Stimulated activated CD4-positive, alpha-beta T cell treated with anti-CD3 and anti-CD28 coated beads, Interleukin-4, amount 100 ng/mL, for 24 hours (primary cell): ENCODE results near the gene BRSK2.
A peak's percentile ranks its signal among the peaks of the same experiment; 100 is the strongest.
"Not testable (repeated sequence)": the region's sequence is repeated elsewhere in the genome, so short reads cannot be mapped to it uniquely, and the experiment has no call there.

Experiments
- DNase-seq: peaks from one replicate; pipeline ENCODE4 v3.0.0-alpha.2; 2020

Gene BRSK2

GRCh38 chr11:1397862-1398527 lies 8.3 kb downstream of the BRSK2 start:
- no peak for DNase-seq

- no peak for DNase-seq
These were observed 8.9 kb downstream of the BRSK2 start for GRCh38 chr11:1398528-1399235.

GRCh38 chr11:1399386-1400316 lies 9.9 kb downstream of the BRSK2 start:
- DNase-seq, result no peak

GRCh38 chr11:1400317-1401170 lies 10.8 kb downstream of the BRSK2 start:
- no peak for DNase-seq

GRCh38 chr11:1401171-1401445 lies 11.4 kb downstream of the BRSK2 start:
- no peak for DNase-seq

- peak; percentile 44 for DNase-seq
These were observed 12.0 kb downstream of the BRSK2 start for GRCh38 chr11:1401656-1402221.

- no peak for DNase-seq
These were observed 12.8 kb downstream of the BRSK2 start for GRCh38 chr11:1402355-1403077.

- DNase-seq, result no peak
These were observed 13.4 kb downstream of the BRSK2 start for GRCh38 chr11:1403078-1403620.

- DNase-seq, result no peak
These were observed 14.2 kb downstream of the BRSK2 start for GRCh38 chr11:1403721-1404460.

- DNase-seq, result no peak
These were observed 14.9 kb downstream of the BRSK2 start for GRCh38 chr11:1404461-1405185.

GRCh38 chr11:1405186-1406020 lies 15.7 kb downstream of the BRSK2 start:
- no peak for DNase-seq

GRCh38 chr11:1406571-1407485 lies 17.1 kb downstream of the BRSK2 start:
- no peak for DNase-seq

GRCh38 chr11:1407668-1408067 lies 17.9 kb downstream of the BRSK2 start:
- DNase-seq, result no peak

- no peak for DNase-seq
These were observed 18.6 kb downstream of the BRSK2 start for GRCh38 chr11:1408346-1408745.

GRCh38 chr11:1409108-1409851 lies 19.5 kb downstream of the BRSK2 start:
- DNase-seq, result no peak

- not testable (repeated sequence) for DNase-seq
These were observed 20.1 kb downstream of the BRSK2 start for GRCh38 chr11:1409852-1410125.
